Activated CD4-positive, alpha-beta T cell treated with anti-CD3 and anti-CD28 coated beads, Interleukin-2, amount 50 U/mL, for 24 hours (primary cell): ENCODE measurements around the gene RCN2.
"Not testable (repeated sequence)": the region's sequence is repeated elsewhere in the genome, so short reads cannot be mapped to it uniquely, and the experiment has no call there.

Experiments
- DNase-seq, 2 donors: peaks; one replicate each; pipeline ENCODE4 v3.0.0-alpha.2; 2020; ENCODE audit warnings: low read depth in 1 of 2, low spot score in 1 of 2

The RCN2 gene

DNA sequence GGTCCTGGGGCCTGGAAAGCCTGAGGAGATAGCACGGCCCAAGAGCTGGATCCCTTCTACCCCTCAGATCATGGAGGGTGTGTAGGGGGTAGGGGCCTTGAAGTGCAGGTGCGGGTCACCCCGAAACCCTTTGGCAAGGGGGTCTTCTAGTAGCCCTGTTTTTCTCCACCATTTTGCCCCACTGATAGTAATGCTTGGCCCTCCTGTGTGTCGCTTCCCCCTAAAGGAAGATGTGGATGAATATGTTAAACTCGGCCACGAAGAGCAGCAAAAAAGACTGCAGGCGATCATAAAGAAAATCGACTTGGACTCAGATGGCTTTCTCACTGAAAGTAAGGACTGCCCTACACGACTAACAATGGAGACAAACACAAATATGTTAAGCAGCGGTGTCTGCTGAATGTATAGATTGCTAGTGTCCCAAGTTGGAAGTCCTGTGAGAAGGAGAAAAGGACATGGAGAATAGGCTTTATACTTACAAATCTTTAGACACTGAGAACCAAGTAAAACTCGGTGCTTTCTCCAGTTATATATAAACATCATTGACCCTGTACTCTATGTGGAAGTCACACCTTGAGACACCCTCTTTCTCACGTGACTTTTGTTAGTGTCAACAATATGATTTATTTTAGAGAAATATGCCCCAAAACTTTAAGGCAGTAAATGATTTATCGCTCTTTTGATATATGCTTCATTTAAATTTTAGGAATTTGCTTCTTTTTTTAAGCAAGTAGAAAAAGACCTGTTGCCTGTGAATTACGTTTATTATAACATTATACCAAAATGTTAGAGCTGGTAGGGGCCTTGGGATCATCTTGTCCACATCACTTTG is 802 bp downstream of the RCN2 start:
- no peak for DNase-seq

- DNase-seq, result no peak
These were observed 4.1 kb downstream of the RCN2 start for GRCh38 chr15:76935620-76936019.

- DNase-seq, result no peak
These were observed 5.1 kb downstream of the RCN2 start for GRCh38 chr15:76936671-76937070.

- DNase-seq, result no peak
These were observed 7.2 kb downstream of the RCN2 start for GRCh38 chr15:76938752-76939151.

- no peak for DNase-seq
These were observed 8.2 kb downstream of the RCN2 start for GRCh38 chr15:76939715-76940114.

DNA sequence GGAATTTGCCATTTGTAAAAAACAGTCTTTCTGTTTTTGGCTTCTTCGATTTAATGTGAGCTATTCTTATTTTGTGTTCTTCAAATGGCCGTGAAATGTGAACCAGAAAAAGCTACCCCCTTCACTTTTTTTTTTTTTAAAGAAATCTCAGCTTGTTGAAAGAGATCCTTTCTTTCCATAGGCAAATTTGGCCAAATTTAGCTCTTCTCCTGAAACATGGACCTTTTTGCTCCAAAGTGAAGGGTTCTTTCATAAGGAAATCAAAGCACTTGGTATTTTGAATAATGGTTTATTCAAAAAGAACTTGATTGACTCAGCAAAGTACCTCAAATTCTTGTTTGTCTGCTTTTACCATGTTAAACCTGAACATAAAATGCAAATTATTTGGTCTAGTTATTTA is 10.1 kb downstream of the RCN2 start:
- DNase-seq, result no peak

GRCh38 chr15:76942331-76942730 is 10.8 kb downstream of the RCN2 start:
- DNase-seq, result no peak

GRCh38 chr15:76945494-76946093 is 14.0 kb downstream of the RCN2 start:
- no peak for DNase-seq

GRCh38 chr15:76947454-76947853 is 15.9 kb downstream of the RCN2 start:
- no peak for DNase-seq

GRCh38 chr15:76951220-76951619 is 19.7 kb downstream of the RCN2 start:
- DNase-seq, result no peak

GRCh38 chr15:76953913-76954312 is 22.4 kb downstream of the RCN2 start:
- DNase-seq, result no peak

DNA sequence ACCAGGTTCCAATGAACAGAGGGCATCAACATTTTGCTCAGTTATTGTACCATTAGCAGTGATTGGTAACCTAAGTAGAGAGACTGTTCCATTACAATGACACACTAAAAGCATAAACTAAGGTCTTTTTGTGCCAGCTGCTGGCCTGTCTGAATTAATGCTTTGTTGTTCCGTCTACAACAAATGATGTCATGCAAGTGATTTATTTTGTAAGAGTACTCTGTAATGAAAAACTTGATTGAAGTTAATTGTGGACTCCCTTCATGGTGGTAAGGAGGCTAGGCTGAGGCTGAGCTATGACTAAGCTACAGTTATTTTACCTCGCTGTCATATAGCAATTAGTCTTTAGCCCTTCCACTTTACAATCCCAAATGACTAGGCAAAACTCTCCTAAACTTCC is 23.2 kb downstream of the RCN2 start:
- DNase-seq, result no peak

GRCh38 chr15:76961268-76962011 is 29.9 kb downstream of the RCN2 start:
- DNase-seq, result no peak

DNA sequence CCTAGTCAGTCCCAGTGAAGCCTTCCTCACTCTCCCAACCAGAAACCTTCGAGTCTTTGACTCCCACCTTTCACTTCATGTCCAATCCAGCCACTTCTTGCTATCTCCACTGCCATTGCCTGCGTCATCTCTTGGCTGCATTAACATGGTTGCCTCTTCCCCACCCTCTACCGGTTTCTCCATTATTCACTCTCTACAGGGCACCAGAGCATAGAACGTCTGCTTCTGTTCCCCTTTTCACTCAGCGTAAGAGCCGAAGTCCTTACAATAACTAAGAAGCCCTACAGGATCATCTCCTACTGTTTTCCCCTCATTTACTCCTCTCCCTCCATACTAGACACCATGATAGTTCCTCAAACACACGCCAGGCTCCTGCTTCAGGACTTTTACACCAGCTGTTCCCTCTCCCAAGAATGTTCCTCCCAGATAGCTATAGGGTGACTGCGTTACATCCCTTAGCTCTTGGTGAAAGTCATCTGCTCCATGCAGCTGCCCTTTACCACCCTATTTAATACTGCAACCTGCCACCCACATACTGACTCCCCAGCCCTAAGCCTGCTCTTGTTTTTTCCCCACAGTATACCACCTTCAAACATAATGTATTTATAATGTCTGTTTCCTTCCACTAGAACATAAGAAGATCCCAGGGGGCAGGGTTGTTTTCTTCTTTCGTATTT is 30.9 kb downstream of the RCN2 start:
- no peak for DNase-seq

- no peak for DNase-seq
These were observed 32.0 kb downstream of the RCN2 start for GRCh38 chr15:76963596-76963995.

GRCh38 chr15:76964157-76964556 is 32.6 kb downstream of the RCN2 start:
- DNase-seq, result no peak

DNA sequence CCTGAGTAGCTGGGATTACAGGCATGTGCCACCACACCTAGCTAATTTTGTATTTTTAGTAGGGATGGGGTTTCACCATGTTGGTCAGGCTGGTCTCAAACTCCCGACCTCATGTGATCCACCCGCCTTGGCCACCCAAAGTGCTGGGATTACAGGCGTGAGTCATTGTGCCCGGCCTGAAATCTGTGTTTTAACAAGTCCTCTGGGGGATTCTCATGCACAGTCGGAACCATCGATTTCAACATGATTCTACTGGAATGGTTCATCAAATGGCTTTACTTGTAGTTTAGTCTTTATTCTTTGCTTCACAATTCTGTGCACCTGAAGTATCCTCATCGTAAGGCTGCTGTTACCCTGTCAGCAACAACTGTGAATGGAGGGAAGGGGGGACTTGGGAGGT is 34.5 kb downstream of the RCN2 start:
- DNase-seq, result not testable (repeated sequence)

DNA sequence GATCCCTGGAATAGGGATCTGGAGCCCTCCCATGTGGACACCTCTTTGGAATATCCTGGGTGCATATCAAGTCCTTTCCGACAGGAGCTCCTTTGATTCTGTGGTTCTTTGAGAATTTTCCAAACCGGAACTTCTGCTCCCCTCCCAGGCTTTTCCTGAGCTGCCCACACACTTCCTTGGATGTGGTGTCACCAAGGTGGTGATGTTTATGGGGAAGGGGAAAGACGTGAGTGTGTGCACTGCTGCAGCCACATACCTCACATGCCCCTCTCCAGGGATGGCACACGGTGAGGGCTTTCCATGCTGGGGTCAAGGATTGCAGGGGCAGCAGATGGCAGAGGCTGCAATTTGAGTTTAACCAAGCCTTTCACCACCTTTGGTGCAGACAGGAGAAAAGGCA is 35.5 kb downstream of the RCN2 start:
- DNase-seq, result no peak

- DNase-seq, result no peak
These were observed 36.8 kb downstream of the RCN2 start for GRCh38 chr15:76968306-76968705.

DNA sequence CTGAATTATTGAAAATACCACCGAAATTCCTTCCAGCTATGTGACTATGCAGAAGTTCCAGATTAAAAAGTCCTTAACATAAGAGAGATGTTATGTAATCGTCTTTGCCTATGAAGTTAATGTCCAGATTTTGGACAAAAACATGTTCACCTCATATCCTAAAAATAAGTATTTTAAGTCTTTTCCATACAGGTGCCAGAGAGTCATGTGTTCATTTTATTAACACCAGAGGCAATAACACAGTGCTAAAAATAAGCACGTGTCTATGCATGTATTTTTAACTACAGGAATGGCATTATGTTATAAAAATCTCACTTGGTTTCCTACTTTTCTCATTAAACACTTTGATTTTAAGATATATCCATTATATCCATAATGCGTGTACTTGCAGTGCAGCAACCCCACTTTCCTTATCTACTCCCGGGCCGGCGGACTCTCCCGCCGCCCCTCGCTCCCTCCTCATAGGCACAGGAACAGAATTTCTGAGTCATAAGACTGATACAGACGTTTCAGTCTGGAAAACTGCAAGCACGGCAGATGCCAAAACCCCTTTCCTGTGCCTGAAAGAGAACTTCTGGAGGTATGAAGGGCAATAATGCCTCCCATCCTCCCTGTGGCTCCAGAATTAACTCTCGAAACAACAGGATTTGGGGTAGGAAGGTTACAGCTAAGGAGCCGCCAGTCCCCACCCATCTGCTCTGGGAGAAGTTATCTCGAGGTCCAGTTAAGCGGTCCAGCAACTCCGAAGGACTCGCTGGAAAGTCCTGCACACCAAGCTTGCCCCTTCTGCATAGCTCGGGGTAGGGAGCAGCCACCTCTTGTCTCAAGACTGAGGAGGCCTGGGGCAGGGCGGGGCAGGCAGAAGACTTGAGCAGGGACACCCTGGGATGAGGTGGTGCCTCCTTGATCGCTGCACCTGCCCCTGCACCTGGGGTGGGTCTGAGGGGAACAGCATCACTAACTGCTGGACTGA is 41.1 kb downstream of the RCN2 start:
- DNase-seq, result no peak
